Measurements from ENCODE around the gene RHOT1. TPM values are rescaled to one million over a fixed set of nuclear protein-coding genes. Genes with fewer than 3 reads are reported as not detected.

Gene RHOT1
- total RNA-seq, 1 experiment from 2014 or later, result 39.2 TPM

GRCh38 chr17:32118835-32119234 lies 23.5 kb upstream of the RHOT1 start:
- no peaks in the 10 kb centered on the region for H3K4me1 ChIP-seq (ENCODE audit: control insufficient read depth, insufficient read depth, low read length)
- POLR2A ChIA-PET, result no interaction called here
- intact Hi-C loops (cut with micrococcal nuclease; ENCODE audit: unreplicated experiment) (no loop called here), in situ Hi-C loops (cut with HindIII; ENCODE audit: low pct_unique_long_range_greater_than_20kb, low sequenced_read_pairs) (no loop called here)
- BruUV-seq (replicated peaks), result no TSS peak
- no peak for DNase-seq (ENCODE audit: low read depth, low spot score)
- H3K9me3 ChIP-seq (ENCODE audit: control insufficient read depth, insufficient read depth, low read depth, low read length), result no peaks in the 10 kb centered on the region
- no peak overlapping the region for H3K4me3 ChIP-seq (ENCODE audit: low read depth in 2 of 2, low read length in 2 of 2)
- no peak overlapping the region for H3K27ac ChIP-seq (ENCODE audit: low read length)
- no peak for TF ChIP-seq SIN3A (IDR thresholded peaks at IDR 0.05; ENCODE audit: borderline replicate concordance, insufficient read depth, low read depth, low read length)
- no peak for TF ChIP-seq REST (IDR thresholded peaks at IDR 0.05; ENCODE audit: insufficient read depth in 1 of 2, low read depth in 2 of 2, low read length in 1 of 2)
- TF ChIP-seq TCF7L2 (IDR thresholded peaks at IDR 0.05; ENCODE audit: low read depth, low read length), result no peak
- no peak for TF ChIP-seq POLR2AphosphoS5 (IDR thresholded peaks at IDR 0.05; ENCODE audit: low read depth, low read length)
- TF ChIP-seq CTCF (IDR thresholded peaks at IDR 0.05), result no peak
- ATAC-seq, result no peak
- H3K36me3 ChIP-seq (ENCODE audit: control insufficient read depth, insufficient read depth, low read length), result no peaks in the 10 kb centered on the region
- H3K27me3 ChIP-seq (ENCODE audit: control insufficient read depth, insufficient read depth, low read length), result no peaks in the 10 kb centered on the region
- CTCF ChIA-PET, result no interaction called here

- TF ChIP-seq SIN3A (IDR thresholded peaks at IDR 0.05; ENCODE audit: borderline replicate concordance, insufficient read depth, low read depth, low read length) (no peak), CTCF (IDR thresholded peaks at IDR 0.05) (no peak), REST (IDR thresholded peaks at IDR 0.05; ENCODE audit: insufficient read depth in 1 of 2, low read depth in 2 of 2, low read length in 1 of 2) (no peak), TCF7L2 (IDR thresholded peaks at IDR 0.05; ENCODE audit: low read depth, low read length) (no peak), POLR2AphosphoS5 (IDR thresholded peaks at IDR 0.05; ENCODE audit: low read depth, low read length) (no peak)
- intact Hi-C loops (cut with micrococcal nuclease; ENCODE audit: unreplicated experiment), result no loop called here
- in situ Hi-C loops (cut with HindIII; ENCODE audit: low pct_unique_long_range_greater_than_20kb, low sequenced_read_pairs), result no loop called here
- ChIA-PET CTCF (no interaction called here), POLR2A (no interaction called here)
- no peak for DNase-seq (ENCODE audit: low read depth, low spot score)
- H3K9me3 ChIP-seq (ENCODE audit: control insufficient read depth, insufficient read depth, low read depth, low read length), result no peaks in the 10 kb centered on the region
- no TSS peak for BruUV-seq (replicated peaks)
- no peaks in the 10 kb centered on the region for H3K27me3 ChIP-seq (ENCODE audit: control insufficient read depth, insufficient read depth, low read length)
- H3K36me3 ChIP-seq (ENCODE audit: control insufficient read depth, insufficient read depth, low read length), result no peaks in the 10 kb centered on the region
- peaks cover 2% of the 10 kb centered on the region; the same call in 1 of the 2 replicates for H3K4me1 ChIP-seq (ENCODE audit: control insufficient read depth, insufficient read depth, low read length)
- ATAC-seq, result no peak
- H3K27ac ChIP-seq (ENCODE audit: low read length), result no peak overlapping the region
- H3K4me3 ChIP-seq (ENCODE audit: low read depth in 2 of 2, low read length in 2 of 2), result no peak overlapping the region
Measured at GRCh38 chr17:32120141-32120540, 22.2 kb upstream of the RHOT1 start.

Measured in Panc1 (cell line).